ENCODE data around the gene STRN3.
"Not testable (repeated sequence)": the region's sequence is repeated elsewhere in the genome, so short reads cannot be mapped to it uniquely, and the experiment has no call there.

The STRN3 gene

GRCh38 chr14:30967364-30968098 lies 58.6 kb downstream of the STRN3 start:
- not testable (repeated sequence) for DNase-seq

- DNase-seq: no peak
Observed at GRCh38 chr14:30966415-30967363, 59.5 kb downstream of the STRN3 start.

GRCh38 chr14:30965861-30966260 lies 60.3 kb downstream of the STRN3 start:
- DNase-seq: not testable (repeated sequence)

- DNase-seq: not testable (repeated sequence)
Observed at GRCh38 chr14:30962537-30962936, 63.6 kb downstream of the STRN3 start.

GRCh38 chr14:30961330-30961729 lies 64.8 kb downstream of the STRN3 start:
- DNase-seq: no peak

GRCh38 chr14:30960216-30960615 lies 66.0 kb downstream of the STRN3 start:
- no peak for DNase-seq

- DNase-seq: no peak
Observed at GRCh38 chr14:30958555-30959407, 67.4 kb downstream of the STRN3 start.

- DNase-seq: no peak
Observed at GRCh38 chr14:30957813-30958370, 68.3 kb downstream of the STRN3 start.

- DNase-seq: no peak
Observed at GRCh38 chr14:30949651-30950050, 76.5 kb downstream of the STRN3 start.

- DNase-seq: no peak
Observed at GRCh38 chr14:30943694-30944093, 82.5 kb downstream of the STRN3 start.

GRCh38 chr14:30940886-30941285 lies 85.3 kb downstream of the STRN3 start:
- DNase-seq: no peak

GRCh38 chr14:30938617-30939016 lies 87.6 kb downstream of the STRN3 start:
- DNase-seq: no peak

- no peak for DNase-seq
Observed at GRCh38 chr14:30935445-30935844, 90.7 kb downstream of the STRN3 start.

GRCh38 chr14:30933937-30934336 lies 92.2 kb downstream of the STRN3 start:
- not testable (repeated sequence) for DNase-seq

GRCh38 chr14:30928462-30928861 lies 97.7 kb downstream of the STRN3 start:
- DNase-seq: peak; percentile 44

GRCh38 chr14:30925254-30925653 lies 100.9 kb downstream of the STRN3 start:
- DNase-seq: no peak

- no peak for DNase-seq
Observed at GRCh38 chr14:30921788-30922187, 104.4 kb downstream of the STRN3 start.

GRCh38 chr14:30921305-30921704 lies 104.9 kb downstream of the STRN3 start:
- peak; percentile 46 for DNase-seq

GRCh38 chr14:30915596-30915995 lies 110.6 kb downstream of the STRN3 start:
- DNase-seq: no peak

GRCh38 chr14:30914812-30915211 lies 111.4 kb downstream of the STRN3 start:
- DNase-seq: no peak

GRCh38 chr14:30908826-30909225 lies 117.4 kb downstream of the STRN3 start:
- no peak for DNase-seq

- peak; percentile 47 for DNase-seq
Observed at GRCh38 chr14:30907659-30908057, 118.5 kb downstream of the STRN3 start.

Measured in OCI-M1 (cell line).